ENCODE results near the gene ABI3BP. TPM values are rescaled to one million over a fixed set of nuclear protein-coding genes. Genes with fewer than 3 reads are reported as not detected.

The ABI3BP gene
- total and polyA plus RNA-seq, 2 experiments from 2014 or later: 0.42 to 0.57 TPM

DNA sequence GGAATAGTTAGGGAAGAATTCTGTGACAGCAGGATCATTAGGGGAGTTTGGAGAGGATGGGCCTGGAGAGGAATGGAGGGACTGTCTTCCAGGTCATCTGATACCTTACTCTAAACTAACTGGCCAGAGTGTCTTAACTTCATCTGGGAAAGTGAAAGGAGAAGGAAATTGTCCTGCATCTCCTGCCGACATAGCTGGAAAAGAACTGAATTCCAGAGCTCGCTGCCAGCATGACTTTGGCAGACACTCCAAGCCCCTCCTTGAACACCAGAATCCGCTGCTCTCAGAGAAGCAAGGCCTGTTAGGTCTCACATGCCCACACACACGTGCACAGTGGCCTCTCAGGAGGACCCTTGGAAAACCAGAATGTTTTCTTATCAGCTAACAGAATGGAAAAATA is 10.5 kb downstream of the ABI3BP start (continued):
- TF ChIP-seq, protein P1, sequence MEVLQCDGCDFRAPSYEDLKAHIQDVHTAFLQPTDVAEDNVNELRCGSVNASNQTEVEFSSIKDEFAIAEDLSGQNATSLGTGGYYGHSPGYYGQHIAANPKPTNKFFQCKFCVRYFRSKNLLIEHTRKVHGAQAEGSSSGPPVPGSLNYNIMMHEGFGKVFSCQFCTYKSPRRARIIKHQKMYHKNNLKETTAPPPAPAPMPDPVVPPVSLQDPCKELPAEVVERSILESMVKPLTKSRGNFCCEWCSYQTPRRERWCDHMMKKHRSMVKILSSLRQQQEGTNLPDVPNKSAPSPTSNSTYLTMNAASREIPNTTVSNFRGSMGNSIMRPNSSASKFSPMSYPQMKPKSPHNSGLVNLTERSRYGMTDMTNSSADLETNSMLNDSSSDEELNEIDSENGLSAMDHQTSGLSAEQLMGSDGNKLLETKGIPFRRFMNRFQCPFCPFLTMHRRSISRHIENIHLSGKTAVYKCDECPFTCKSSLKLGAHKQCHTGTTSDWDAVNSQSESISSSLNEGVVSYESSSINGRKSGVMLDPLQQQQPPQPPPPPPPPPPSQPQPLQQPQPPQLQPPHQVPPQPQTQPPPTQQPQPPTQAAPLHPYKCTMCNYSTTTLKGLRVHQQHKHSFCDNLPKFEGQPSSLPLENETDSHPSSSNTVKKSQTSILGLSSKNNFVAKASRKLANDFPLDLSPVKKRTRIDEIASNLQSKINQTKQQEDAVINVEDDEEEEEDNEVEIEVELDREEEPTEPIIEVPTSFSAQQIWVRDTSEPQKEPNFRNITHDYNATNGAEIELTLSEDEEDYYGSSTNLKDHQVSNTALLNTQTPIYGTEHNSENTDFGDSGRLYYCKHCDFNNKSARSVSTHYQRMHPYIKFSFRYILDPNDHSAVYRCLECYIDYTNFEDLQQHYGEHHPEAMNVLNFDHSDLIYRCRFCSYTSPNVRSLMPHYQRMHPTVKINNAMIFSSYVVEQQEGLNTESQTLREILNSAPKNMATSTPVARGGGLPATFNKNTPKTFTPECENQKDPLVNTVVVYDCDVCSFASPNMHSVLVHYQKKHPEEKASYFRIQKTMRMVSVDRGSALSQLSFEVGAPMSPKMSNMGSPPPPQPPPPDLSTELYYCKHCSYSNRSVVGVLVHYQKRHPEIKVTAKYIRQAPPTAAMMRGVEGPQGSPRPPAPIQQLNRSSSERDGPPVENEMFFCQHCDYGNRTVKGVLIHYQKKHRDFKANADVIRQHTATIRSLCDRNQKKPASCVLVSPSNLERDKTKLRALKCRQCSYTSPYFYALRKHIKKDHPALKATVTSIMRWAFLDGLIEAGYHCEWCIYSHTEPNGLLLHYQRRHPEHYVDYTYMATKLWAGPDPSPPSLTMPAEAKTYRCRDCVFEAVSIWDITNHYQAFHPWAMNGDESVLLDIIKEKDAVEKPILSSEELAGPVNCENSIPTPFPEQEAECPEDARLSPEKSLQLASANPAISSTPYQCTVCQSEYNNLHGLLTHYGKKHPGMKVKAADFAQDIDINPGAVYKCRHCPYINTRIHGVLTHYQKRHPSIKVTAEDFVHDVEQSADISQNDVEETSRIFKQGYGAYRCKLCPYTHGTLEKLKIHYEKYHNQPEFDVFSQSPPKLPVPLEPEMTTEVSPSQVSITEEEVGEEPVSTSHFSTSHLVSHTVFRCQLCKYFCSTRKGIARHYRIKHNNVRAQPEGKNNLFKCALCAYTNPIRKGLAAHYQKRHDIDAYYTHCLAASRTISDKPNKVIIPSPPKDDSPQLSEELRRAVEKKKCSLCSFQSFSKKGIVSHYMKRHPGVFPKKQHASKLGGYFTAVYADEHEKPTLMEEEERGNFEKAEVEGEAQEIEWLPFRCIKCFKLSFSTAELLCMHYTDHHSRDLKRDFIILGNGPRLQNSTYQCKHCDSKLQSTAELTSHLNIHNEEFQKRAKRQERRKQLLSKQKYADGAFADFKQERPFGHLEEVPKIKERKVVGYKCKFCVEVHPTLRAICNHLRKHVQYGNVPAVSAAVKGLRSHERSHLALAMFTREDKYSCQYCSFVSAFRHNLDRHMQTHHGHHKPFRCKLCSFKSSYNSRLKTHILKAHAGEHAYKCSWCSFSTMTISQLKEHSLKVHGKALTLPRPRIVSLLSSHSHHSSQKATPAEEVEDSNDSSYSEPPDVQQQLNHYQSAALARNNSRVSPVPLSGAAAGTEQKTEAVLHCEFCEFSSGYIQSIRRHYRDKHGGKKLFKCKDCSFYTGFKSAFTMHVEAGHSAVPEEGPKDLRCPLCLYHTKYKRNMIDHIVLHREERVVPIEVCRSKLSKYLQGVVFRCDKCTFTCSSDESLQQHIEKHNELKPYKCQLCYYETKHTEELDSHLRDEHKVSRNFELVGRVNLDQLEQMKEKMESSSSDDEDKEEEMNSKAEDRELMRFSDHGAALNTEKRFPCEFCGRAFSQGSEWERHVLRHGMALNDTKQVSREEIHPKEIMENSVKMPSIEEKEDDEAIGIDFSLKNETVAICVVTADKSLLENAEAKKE (CRISPR knock-in tag; IDR thresholded peaks at IDR 0.05): no peak

DNA sequence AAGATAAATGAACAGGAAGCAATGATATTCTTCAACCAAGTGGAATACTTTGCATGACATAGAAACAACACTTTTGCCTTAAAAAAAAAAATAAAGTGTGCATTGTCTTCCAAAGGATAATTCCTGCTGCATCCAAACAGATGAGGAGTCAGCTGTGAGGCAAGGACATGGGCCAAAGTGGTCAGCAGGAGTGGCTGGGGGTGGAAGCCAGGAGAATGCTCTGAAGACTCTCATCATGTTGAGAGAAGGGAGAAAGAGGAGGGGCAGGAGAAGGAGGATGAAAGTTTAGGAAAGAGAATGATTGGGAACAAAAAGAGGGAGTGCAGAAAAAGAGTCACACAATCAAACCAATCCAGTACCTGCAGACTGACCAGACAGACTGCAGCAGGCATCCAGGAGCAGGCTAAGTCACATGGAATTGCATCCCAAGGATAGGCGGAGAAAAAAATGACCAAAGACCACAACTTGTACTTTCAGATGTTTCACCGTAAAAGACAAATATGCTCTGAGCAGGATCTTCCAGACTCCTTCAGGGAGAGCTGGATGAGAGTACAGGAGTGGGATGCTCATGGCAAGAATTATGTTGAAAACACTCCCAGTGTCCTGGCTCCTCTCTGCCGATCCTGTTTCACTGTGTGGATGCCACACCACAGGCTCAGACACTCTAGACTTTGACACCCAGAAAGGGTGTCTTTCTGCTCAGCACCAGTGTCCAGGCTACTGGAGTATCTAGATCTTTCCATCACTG is 11.9 kb downstream of the ABI3BP start:
- H3K9me2 ChIP-seq (ENCODE audit: insufficient read depth): 0 out of 2 replicates have a peak, but pooled peaks cover 3% of the 10 kb centered on the region
- Mint-ChIP-seq H3K36me3 (ENCODE audit: low read depth) (no peaks in the 10 kb centered on the region), H3K9me3 (no peaks in the 10 kb centered on the region), H3K4me3 (no peak overlapping the region), H3K27ac (no peak overlapping the region), H3K27me3 (ENCODE audit: insufficient read depth, low read depth, poor library complexity) (no peaks in the 10 kb centered on the region), H3K4me1 (peaks cover 7% of the 10 kb centered on the region)
- H3K4me2 ChIP-seq: no peak overlapping the region
- no peak overlapping the region for H3K4me3 ChIP-seq
- no peak overlapping the region for H3K27ac ChIP-seq (ENCODE audit: low read depth)
- no peak for DNase-seq (ENCODE audit: low spot score)
- no peaks in the 10 kb centered on the region for H3K36me3 ChIP-seq (ENCODE audit: insufficient read depth)
- no peaks in the 10 kb centered on the region for H3K27me3 ChIP-seq (ENCODE audit: insufficient read depth)
- H3F3A ChIP-seq (replicated peaks; ENCODE audit: low read depth): no peaks in the 10 kb centered on the region
- no peaks in the 10 kb centered on the region for H3K4me1 ChIP-seq (ENCODE audit: insufficient read depth)
- H2AFZ ChIP-seq: no peak overlapping the region
- no peak for ATAC-seq
- no peaks in the 10 kb centered on the region for H3K79me2 ChIP-seq (replicated peaks; ENCODE audit: insufficient read depth)
- no peaks in the 10 kb centered on the region for H4K20me1 ChIP-seq (replicated peaks; ENCODE audit: insufficient read depth)
- TF ChIP-seq EZH2 (IDR thresholded peaks at IDR 0.05; ENCODE audit: low read depth, unreplicated experiment) (no peak), ZNF331 (CRISPR knock-in tag; IDR thresholded peaks at IDR 0.05; ENCODE audit: low read depth) (no peak), POLR2AphosphoS5 (IDR thresholded peaks at IDR 0.05; ENCODE audit: low read depth) (no peak), ZNF114 (CRISPR knock-in tag; IDR thresholded peaks at IDR 0.05) (no peak), CREB1 (CRISPR knock-in tag; IDR thresholded peaks at IDR 0.05; ENCODE audit: low read depth) (no peak), STAT1 (IDR thresholded peaks at IDR 0.05; ENCODE audit: unreplicated experiment) (no peak)
- TF ChIP-seq, protein P2, sequence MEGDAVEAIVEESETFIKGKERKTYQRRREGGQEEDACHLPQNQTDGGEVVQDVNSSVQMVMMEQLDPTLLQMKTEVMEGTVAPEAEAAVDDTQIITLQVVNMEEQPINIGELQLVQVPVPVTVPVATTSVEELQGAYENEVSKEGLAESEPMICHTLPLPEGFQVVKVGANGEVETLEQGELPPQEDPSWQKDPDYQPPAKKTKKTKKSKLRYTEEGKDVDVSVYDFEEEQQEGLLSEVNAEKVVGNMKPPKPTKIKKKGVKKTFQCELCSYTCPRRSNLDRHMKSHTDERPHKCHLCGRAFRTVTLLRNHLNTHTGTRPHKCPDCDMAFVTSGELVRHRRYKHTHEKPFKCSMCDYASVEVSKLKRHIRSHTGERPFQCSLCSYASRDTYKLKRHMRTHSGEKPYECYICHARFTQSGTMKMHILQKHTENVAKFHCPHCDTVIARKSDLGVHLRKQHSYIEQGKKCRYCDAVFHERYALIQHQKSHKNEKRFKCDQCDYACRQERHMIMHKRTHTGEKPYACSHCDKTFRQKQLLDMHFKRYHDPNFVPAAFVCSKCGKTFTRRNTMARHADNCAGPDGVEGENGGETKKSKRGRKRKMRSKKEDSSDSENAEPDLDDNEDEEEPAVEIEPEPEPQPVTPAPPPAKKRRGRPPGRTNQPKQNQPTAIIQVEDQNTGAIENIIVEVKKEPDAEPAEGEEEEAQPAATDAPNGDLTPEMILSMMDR (conservative IDR thresholded peaks at IDR 0.05; ENCODE audit: low read depth in 2 of 2): no peak
- TF ChIP-seq, protein P3, sequence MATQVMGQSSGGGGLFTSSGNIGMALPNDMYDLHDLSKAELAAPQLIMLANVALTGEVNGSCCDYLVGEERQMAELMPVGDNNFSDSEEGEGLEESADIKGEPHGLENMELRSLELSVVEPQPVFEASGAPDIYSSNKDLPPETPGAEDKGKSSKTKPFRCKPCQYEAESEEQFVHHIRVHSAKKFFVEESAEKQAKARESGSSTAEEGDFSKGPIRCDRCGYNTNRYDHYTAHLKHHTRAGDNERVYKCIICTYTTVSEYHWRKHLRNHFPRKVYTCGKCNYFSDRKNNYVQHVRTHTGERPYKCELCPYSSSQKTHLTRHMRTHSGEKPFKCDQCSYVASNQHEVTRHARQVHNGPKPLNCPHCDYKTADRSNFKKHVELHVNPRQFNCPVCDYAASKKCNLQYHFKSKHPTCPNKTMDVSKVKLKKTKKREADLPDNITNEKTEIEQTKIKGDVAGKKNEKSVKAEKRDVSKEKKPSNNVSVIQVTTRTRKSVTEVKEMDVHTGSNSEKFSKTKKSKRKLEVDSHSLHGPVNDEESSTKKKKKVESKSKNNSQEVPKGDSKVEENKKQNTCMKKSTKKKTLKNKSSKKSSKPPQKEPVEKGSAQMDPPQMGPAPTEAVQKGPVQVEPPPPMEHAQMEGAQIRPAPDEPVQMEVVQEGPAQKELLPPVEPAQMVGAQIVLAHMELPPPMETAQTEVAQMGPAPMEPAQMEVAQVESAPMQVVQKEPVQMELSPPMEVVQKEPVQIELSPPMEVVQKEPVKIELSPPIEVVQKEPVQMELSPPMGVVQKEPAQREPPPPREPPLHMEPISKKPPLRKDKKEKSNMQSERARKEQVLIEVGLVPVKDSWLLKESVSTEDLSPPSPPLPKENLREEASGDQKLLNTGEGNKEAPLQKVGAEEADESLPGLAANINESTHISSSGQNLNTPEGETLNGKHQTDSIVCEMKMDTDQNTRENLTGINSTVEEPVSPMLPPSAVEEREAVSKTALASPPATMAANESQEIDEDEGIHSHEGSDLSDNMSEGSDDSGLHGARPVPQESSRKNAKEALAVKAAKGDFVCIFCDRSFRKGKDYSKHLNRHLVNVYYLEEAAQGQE (IDR thresholded peaks at IDR 0.05; ENCODE audit: unreplicated experiment): no peak
- TF ChIP-seq, protein P4, sequence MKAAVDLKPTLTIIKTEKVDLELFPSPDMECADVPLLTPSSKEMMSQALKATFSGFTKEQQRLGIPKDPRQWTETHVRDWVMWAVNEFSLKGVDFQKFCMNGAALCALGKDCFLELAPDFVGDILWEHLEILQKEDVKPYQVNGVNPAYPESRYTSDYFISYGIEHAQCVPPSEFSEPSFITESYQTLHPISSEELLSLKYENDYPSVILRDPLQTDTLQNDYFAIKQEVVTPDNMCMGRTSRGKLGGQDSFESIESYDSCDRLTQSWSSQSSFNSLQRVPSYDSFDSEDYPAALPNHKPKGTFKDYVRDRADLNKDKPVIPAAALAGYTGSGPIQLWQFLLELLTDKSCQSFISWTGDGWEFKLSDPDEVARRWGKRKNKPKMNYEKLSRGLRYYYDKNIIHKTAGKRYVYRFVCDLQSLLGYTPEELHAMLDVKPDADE (IDR thresholded peaks at IDR 0.05): no peak

Data from GM23338 (cell line).